ENCODE data around the gene CORO2A. TPM values are rescaled to one million over a fixed set of nuclear protein-coding genes. Genes with fewer than 3 reads are reported as not detected.

The CORO2A gene
- total and polyA plus RNA-seq, 2 of the 8 experiments (the other 6 are each of a cell fraction or from before 2014, with no cell fraction given) = 13.7 to 27.9 TPM

GRCh38 chr9:98232926-98233325 lies 40.5 kb upstream of the CORO2A start:
- H3K56ac ChIP-seq (replicated peaks; ENCODE audit: insufficient read length, low read depth, low read length) = no peak overlapping the region
- no peak for DNase-seq (ENCODE audit: low read depth in 1 of 2, low spot score in 2 of 2)
- H3K4me1 ChIP-seq (replicated peaks in 1 of 4; ENCODE audit: control insufficient read depth in 3 of 4, insufficient read depth in 4 of 4, low read length in 3 of 4) = no peaks in the 10 kb centered on the region
- H2BK5ac ChIP-seq (ENCODE audit: low read depth, low read length) = no peak overlapping the region
- peaks cover 0 to 15% (median 3%) of the 10 kb centered on the region in 4 experiments; a peak in 3 of 8 replicates for H3K36me3 ChIP-seq (ENCODE audit: control insufficient read depth in 2 of 4, insufficient read depth in 4 of 4, low read length in 3 of 4)
- H3K23ac ChIP-seq (ENCODE audit: insufficient read length) = no peak overlapping the region
- no peaks in the 10 kb centered on the region for H3K9me3 ChIP-seq (ENCODE audit: insufficient read depth in 2 of 2, low read depth in 1 of 2, low read length in 1 of 2)
- H4K91ac ChIP-seq (replicated peaks; ENCODE audit: insufficient read length, low read length) = no peak overlapping the region
- H3K18ac ChIP-seq (ENCODE audit: extremely low read depth, low read length) = no peak overlapping the region
- ChIA-PET POLR2A (ENCODE audit: partially characterized antibody) (interaction anchor here (1.0 kb wide), 1 partner anchor 9 kb away, joined by 3 read pairs; no protein-coding TSS in a partner anchor), CTCF (ENCODE audit: partially characterized antibody) (interaction anchor here (0.6 to 6.3 kb wide), 11 partner anchors 8 to 39 kb away, joined by 3 to 45 read pairs (median 5); partner anchors contain the start of gene TBC1D2)
- no peaks in the 10 kb centered on the region for H3K27me3 ChIP-seq (replicated peaks in 1 of 4; ENCODE audit: control insufficient read depth in 3 of 4, extremely low read depth in 1 of 4, insufficient read depth in 3 of 4, low read length in 3 of 4)
- H2BK20ac ChIP-seq (ENCODE audit: low read length) = no peak overlapping the region
- no peak overlapping the region for H3K14ac ChIP-seq (ENCODE audit: insufficient read length)
- H2AK5ac ChIP-seq (ENCODE audit: low read depth, low read length) = no peak overlapping the region
- H4K8ac ChIP-seq (ENCODE audit: extremely low read depth, insufficient read depth, low read length) = no peak overlapping the region
- H4K5ac ChIP-seq (ENCODE audit: insufficient read length, low read depth, low read length) = no peak overlapping the region
- H3K4me2 ChIP-seq (ENCODE audit: insufficient read depth in 1 of 2, low read depth in 2 of 2, low read length in 2 of 2) = no peak overlapping the region
- no peak overlapping the region for H2BK120ac ChIP-seq (replicated peaks; ENCODE audit: low read depth, low read length)
- no peak overlapping the region for H2BK12ac ChIP-seq (ENCODE audit: low read depth, low read length)
- H3K4ac ChIP-seq (replicated peaks; ENCODE audit: insufficient read length, low read depth, low read length) = no peak overlapping the region
- H2BK15ac ChIP-seq (ENCODE audit: low read length) = no peak overlapping the region
- no peak for FAIRE-seq
- H3K9ac ChIP-seq (replicated peaks in 1 of 4; ENCODE audit: extremely low read depth in 1 of 4, low read depth in 3 of 4, low read length in 3 of 4) = no peak overlapping the region
- no peaks in the 10 kb centered on the region for H3K79me2 ChIP-seq (ENCODE audit: control insufficient read depth in 1 of 2, insufficient read depth in 2 of 2, low read length in 2 of 2)
- WGBS, 2 experiments (ENCODE audit: extremely low coverage in 1 of 2, insufficient coverage in 1 of 2, insufficient read length in 1 of 2, insufficient replicate concordance in 2 of 2, low coverage in 1 of 2, low lambda C conversion rate in 2 of 2, missing lambda C conversion rate in 1 of 2) = 90% methylated on average over 5 of the region's 5 CpGs; no CpG with 5 or more reads in 1 of the 2 experiments
- H3K4me3 ChIP-seq (ENCODE audit: extremely low read depth in 1 of 4, insufficient read depth in 2 of 4, low read depth in 3 of 4, low read length in 4 of 4) = no peak overlapping the region
- no peaks in the 10 kb centered on the region for H4K20me1 ChIP-seq (replicated peaks in 1 of 2; ENCODE audit: control insufficient read depth in 1 of 2, insufficient read depth in 2 of 2, low read length in 2 of 2)
- H3K23me2 ChIP-seq (ENCODE audit: low read depth, low read length) = no peaks in the 10 kb centered on the region
- no peak overlapping the region for H3K27ac ChIP-seq (ENCODE audit: low read depth, low read length)
- H2AFZ ChIP-seq (ENCODE audit: low read length) = no peak overlapping the region
- H3K79me1 ChIP-seq (ENCODE audit: low read depth, low read length) = no peaks in the 10 kb centered on the region
- TF ChIP-seq EZH2 (IDR thresholded peaks at IDR 0.05; ENCODE audit: low read depth, low read length, severe bottlenecking) (no peak), SIRT6 (IDR thresholded peaks at IDR 0.05; ENCODE audit: low read length) (no peak), RBBP5 (IDR thresholded peaks at IDR 0.05; ENCODE audit: borderline replicate concordance, low read depth, low read length) (no peak), SIN3A (conservative IDR thresholded peaks at IDR 0.05 in 1 of 2, IDR thresholded peaks at IDR 0.05 in 1 of 2; ENCODE audit: low read depth in 1 of 2, low read length in 2 of 2) (no peak), JUN (IDR thresholded peaks at IDR 0.05; ENCODE audit: low read depth, low read length) (no peak), POU5F1 (IDR thresholded peaks at IDR 0.05; ENCODE audit: low read depth, low read length) (no peak), SRF (IDR thresholded peaks at IDR 0.05; ENCODE audit: low read depth, low read length) (no peak), SIX5 (IDR thresholded peaks at IDR 0.05; ENCODE audit: low read depth, low read length) (no peak), JUND (IDR thresholded peaks at IDR 0.05; ENCODE audit: low read length) (no peak), KDM1A (IDR thresholded peaks at IDR 0.05; ENCODE audit: borderline replicate concordance, low read length) (no peak), ATF2 (IDR thresholded peaks at IDR 0.05; ENCODE audit: low read length) (no peak), CHD2 (IDR thresholded peaks at IDR 0.05; ENCODE audit: low read length) (no peak)
